HepG2 (cell line): Measurements from ENCODE around the gene ZNF644. TPM values are rescaled to one million over a fixed set of nuclear protein-coding genes. Genes with fewer than 3 reads are reported as not detected.

ENCODE experiments used
- ATAC-seq: fragments of 200-7000 bp; cut with Tn5 transposase; 3 replicates; pipeline ENCODE4 v1.9.1; 2020; ENCODE audit warnings: mild to moderate bottlenecking, moderate library complexity
- BruUV-seq: library from RNA; stranded (reverse); fragments of 400-500 nt; replicated peaks from 2 replicates; lab custom pipeline; 2021; lab: Mats Ljungman, UMichigan
- CTCF ChIA-PET: fragments of 300-600 bp; formaldehyde crosslinking; extraction: SDS; loops from one replicate; lab custom pipeline; 2021; ENCODE audit warnings: low total read pairs, inconsistent platforms, low intra/inter-chr PET ratio; lab: Yijun Ruan, JAX
- POLR2A ChIA-PET: fragments of 350-600 bp; sonication (Branson Sonifier 250); formaldehyde crosslinking; loops from one replicate; lab custom pipeline; 2020; ENCODE audit warnings: antibody characterized with exemption, inconsistent platforms; lab: Yijun Ruan, JAX
- DNase-seq: peaks from one replicate; pipeline ENCODE4 v3.0.0-alpha.2; 2015; ENCODE audit warnings: low spot score
- FAIRE-seq: peaks from 3 replicates; lab custom pipeline; 2011; peaks lifted over from hg19 to GRCh38; lab: Jason Lieb, UNC
- H2AFZ ChIP-seq: one replicate; pipeline ENCODE4 v1.6.1; 2011; ENCODE audit warnings: low read length, inconsistent platforms
- H3K27ac ChIP-seq: fragments of 300-600 bp; 3 replicates; pipeline ENCODE4 v1.8.0; 2011; ENCODE audit warnings: mixed run types, mild to moderate bottlenecking, mixed read lengths, low read length, inconsistent platforms; ENCODE audit not compliant: insufficient read depth; ENCODE audit errors: extremely low read length
- H3K27me3 ChIP-seq, 2 experiments: fragments of 200-600 bp in 1 of 2; 2 replicates in 1 of 2; 3 replicates in 1 of 2; pipeline versions ENCODE4 v1.6.0 to v1.8.0; 2011; ENCODE audit warnings: low read length in 2 of 2, mild to moderate bottlenecking in 2 of 2, moderate library complexity in 2 of 2, inconsistent platforms in 1 of 2; ENCODE audit not compliant: insufficient read depth in 2 of 2, control insufficient read depth in 1 of 2
- H3K36me3 ChIP-seq, 2 experiments: fragments of 200-600 bp in 1 of 2; replicated peaks in 1 of 2; 2 replicates in 1 of 2; 3 replicates in 1 of 2; pipeline versions ENCODE4 v1.5.1 to v1.8.0; 2011; ENCODE audit warnings: low read length in 2 of 2, inconsistent platforms in 1 of 2; ENCODE audit not compliant: insufficient read depth in 2 of 2, control insufficient read depth in 1 of 2
- H3K4me1 ChIP-seq: 2 replicates; pipeline ENCODE4 v1.5.1; 2012; ENCODE audit warnings: low read length, inconsistent platforms; ENCODE audit not compliant: insufficient read depth
- H3K4me2 ChIP-seq: 2 replicates; pipeline ENCODE4 v1.6.0; 2011; ENCODE audit warnings: low read depth, low read length, inconsistent platforms
- H3K4me3 ChIP-seq, 3 experiments: fragments of 200-600 bp in 1 of 3; sonication (generic), shearing (Covaris generic) in 1 of 3; replicated peaks in 1 of 3; 2 replicates each; pipeline ENCODE4 v1.5.1; 2011 to 2016; ENCODE audit warnings: low read length in 3 of 3, inconsistent platforms in 2 of 3, low read depth in 2 of 3, mild to moderate bottlenecking in 2 of 3, control low read depth in 1 of 3, mixed read lengths in 1 of 3; ENCODE audit not compliant: insufficient read depth in 1 of 3
- H3K79me2 ChIP-seq: one replicate; pipeline ENCODE4 v1.6.1; 2011; ENCODE audit warnings: low read length, inconsistent platforms; ENCODE audit not compliant: insufficient read depth
- H3K9ac ChIP-seq: 2 replicates; pipeline ENCODE4 v1.6.0; 2011; ENCODE audit warnings: mild to moderate bottlenecking, low read depth, low read length, inconsistent platforms; ENCODE audit not compliant: insufficient read depth
- H3K9me3 ChIP-seq: 2 replicates; pipeline ENCODE4 v1.5.1; 2012; ENCODE audit warnings: mild to moderate bottlenecking, low read length
- H4K20me1 ChIP-seq: 2 replicates; pipeline ENCODE4 v1.6.0; 2011; ENCODE audit warnings: inconsistent platforms, mild to moderate bottlenecking, low read length, moderate library complexity; ENCODE audit not compliant: insufficient read depth
- BRD4 ChIP-seq: sonication (generic); formaldehyde crosslinking; IDR thresholded peaks from 2 replicates; pipeline ENCODE4 v1.4.0; 2020; ENCODE audit warnings: missing genetic modification reagents
- FOXA3 ChIP-seq: IDR thresholded peaks from 2 replicates; pipeline ENCODE4 v1.6.1; 2016; ENCODE audit warnings: missing genetic modification reagents, missing compliant biosample characterization
- HOXD1 ChIP-seq: sonication (generic); formaldehyde crosslinking; IDR thresholded peaks from 2 replicates; pipeline ENCODE4 v1.5.0; 2020; ENCODE audit warnings: missing genetic modification reagents
- KLF6 ChIP-seq: IDR thresholded peaks from 2 replicates; pipeline ENCODE4 v1.8.0; 2016; ENCODE audit warnings: missing biosample characterization, missing genetic modification reagents
- MXD4 ChIP-seq: IDR thresholded peaks from 2 replicates; pipeline ENCODE4 v1.6.1; 2016; ENCODE audit warnings: mild to moderate bottlenecking, missing biosample characterization, missing genetic modification reagents
- MYC ChIP-seq: sonication (generic); formaldehyde crosslinking; IDR thresholded peaks from 2 replicates; pipeline ENCODE4 v1.9.0; 2021; ENCODE audit warnings: missing genetic modification reagents, borderline replicate concordance
- NFIC ChIP-seq: IDR thresholded peaks from 2 replicates; pipeline ENCODE4 v1.6.1; 2012; ENCODE audit warnings: mild to moderate bottlenecking, low read length, inconsistent platforms
- PHF8 ChIP-seq: sonication (generic); formaldehyde crosslinking; IDR thresholded peaks from 2 replicates; pipeline ENCODE4 v1.5.0; 2020; ENCODE audit warnings: missing genetic modification reagents
- ZNF12 ChIP-seq: sonication (generic); formaldehyde crosslinking; IDR thresholded peaks from 2 replicates; pipeline ENCODE4 v1.5.0; 2020; ENCODE audit warnings: missing genetic modification reagents
- ZNF263 ChIP-seq: sonication (generic); formaldehyde crosslinking; IDR thresholded peaks from 2 replicates; pipeline ENCODE4 v1.4.0; 2020; ENCODE audit warnings: missing genetic modification reagents
- ZNF329 ChIP-seq: sonication (generic); formaldehyde crosslinking; IDR thresholded peaks from 2 replicates; pipeline ENCODE4 v1.9.0; 2021; ENCODE audit warnings: low read depth, mild to moderate bottlenecking, missing genetic modification reagents
- ZNF350 ChIP-seq: sonication (generic); formaldehyde crosslinking; IDR thresholded peaks from 2 replicates; pipeline ENCODE4 v1.4.0; 2020; ENCODE audit warnings: mild to moderate bottlenecking, low read depth, missing genetic modification reagents, borderline replicate concordance
- ZNF570 ChIP-seq: sonication (generic); formaldehyde crosslinking; IDR thresholded peaks from 2 replicates; pipeline ENCODE4 v1.4.0; 2020; ENCODE audit warnings: mild to moderate bottlenecking, missing genetic modification reagents, borderline replicate concordance
- ZNF614 ChIP-seq: IDR thresholded peaks from 2 replicates; pipeline ENCODE4 v1.6.1; 2018; ENCODE audit warnings: missing biosample characterization, missing genetic modification reagents, inconsistent platforms, borderline replicate concordance
- ZNF747 ChIP-seq: sonication (generic); formaldehyde crosslinking; IDR thresholded peaks from 2 replicates; pipeline ENCODE4 v1.8.1; 2023; ENCODE audit warnings: missing genetic modification reagents, mild to moderate bottlenecking, borderline replicate concordance
- ZSCAN25 ChIP-seq: sonication (generic); formaldehyde crosslinking; IDR thresholded peaks from 2 replicates; pipeline ENCODE4 v1.8.0; 2022; ENCODE audit warnings: mild to moderate bottlenecking, missing genetic modification reagents
- WGBS: methylation state at CpG from one replicate; pipeline ENCODE4 v1.1.6; 2017; ENCODE audit warnings: low lambda C conversion rate; 5-methylcytosine and 5-hydroxymethylcytosine counted together
- in situ Hi-C: cut with HindIII; loops from 2 replicates; pipeline ENCODE4 v1.10.0; 2017; ENCODE audit warnings: low pct_unique_long_range_greater_than_20kb; ENCODE audit not compliant: extremely low pct_ligation_motif_present
- intact Hi-C: fragments of 100-400 bp; cut with micrococcal nuclease; formaldehyde crosslinking; loops from one replicate; pipeline ENCODE4 v1.10.0; 2022; ENCODE audit not compliant: unreplicated experiment
- polyA plus RNA-seq, 8 experiments: library from polyadenylated mRNA; depleted of rRNA in 3 of 8; stranded (reverse) in 7 of 8; unstranded in 1 of 8; fragments of >200 nt; fragmentation: Illumina TruSeq in 4 of 8; extraction: Trizol in 4 of 8; gene quantifications; 2 replicates each; pipeline versions ENCODE4 v1.2.1 to v1.2.3, GENCODE V29; 2011 to 2016; ENCODE audit warnings: low read depth in 4 of 8, missing spikeins in 1 of 8, mixed read lengths in 1 of 8; ENCODE audit not compliant: insufficient read depth in 1 of 8
- total RNA-seq, 5 experiments: library from RNA; depleted of rRNA; stranded (reverse); fragments of >200 nt; fragmentation: Illumina TruSeq; extraction: Trizol; gene quantifications; 2 replicates each; pipeline ENCODE4 v1.2.3, GENCODE V29; 2016; ENCODE audit warnings: low read depth in 1 of 5
- TF ChIP-seq, protein P1 (sequence below): IDR thresholded peaks from 2 replicates; pipeline ENCODE4 v1.6.1; 2016
- TF ChIP-seq, protein P2 (sequence below): IDR thresholded peaks from 2 replicates; pipeline ENCODE4 v1.6.1; 2012; ENCODE audit warnings: inconsistent platforms
- TF ChIP-seq, protein P3 (sequence below): sonication (generic); formaldehyde crosslinking; IDR thresholded peaks from 2 replicates; pipeline ENCODE4 v1.4.0; 2020; ENCODE audit warnings: missing genetic modification reagents

ZNF644 gene
- total and polyA plus RNA-seq, 2 of the 13 experiments (the other 11 are each of a cell fraction or from before 2014, with no cell fraction given): 17.7 to 51.7 TPM

DNA sequence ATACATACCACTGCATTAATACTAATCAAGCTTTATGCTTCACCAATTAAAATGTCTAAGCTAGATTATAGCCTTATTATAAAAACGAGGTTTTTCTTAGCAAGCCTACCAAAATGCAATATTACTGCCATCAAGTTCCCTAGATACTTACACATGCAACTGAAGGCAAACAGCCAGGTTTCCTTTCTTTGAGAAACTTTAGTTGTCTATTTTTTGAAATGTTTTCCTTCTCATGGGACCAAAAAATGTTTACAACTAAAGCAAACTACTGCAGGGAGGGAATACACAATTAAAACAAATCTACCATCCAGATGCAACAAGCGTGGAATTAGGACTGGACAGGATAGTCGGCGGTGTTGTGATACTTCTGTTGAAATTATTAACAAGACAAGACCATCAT is 1.3 kb downstream of the ZNF644 start:
- no peaks in the 10 kb centered on the region for H3K9me3 ChIP-seq
- H3K4me2 ChIP-seq: peak overlapping the region; percentile 83
- peaks cover 68% of the 10 kb centered on the region for H3K4me1 ChIP-seq
- POLR2A ChIA-PET: interaction anchor here (2.1 kb wide), 1 partner anchor 11 kb away, joined by 19 read pairs; no protein-coding TSS in a partner anchor
- intact Hi-C loops (no loop called here), in situ Hi-C loops (no loop called here)
- CTCF ChIA-PET: no interaction called here
- H2AFZ ChIP-seq: no peak overlapping the region
- H3K27me3 ChIP-seq: no peaks in the 10 kb centered on the region; a peak in 1 of 5 replicates
- no peak for TF ChIP-seq ZNF350 (CRISPR knock-in tag)
- no peak for TF ChIP-seq BRD4 (CRISPR knock-in tag)
- no peak for TF ChIP-seq KLF6 (CRISPR knock-in tag)
- no peak for TF ChIP-seq NFIC
- TF ChIP-seq, protein P1, sequence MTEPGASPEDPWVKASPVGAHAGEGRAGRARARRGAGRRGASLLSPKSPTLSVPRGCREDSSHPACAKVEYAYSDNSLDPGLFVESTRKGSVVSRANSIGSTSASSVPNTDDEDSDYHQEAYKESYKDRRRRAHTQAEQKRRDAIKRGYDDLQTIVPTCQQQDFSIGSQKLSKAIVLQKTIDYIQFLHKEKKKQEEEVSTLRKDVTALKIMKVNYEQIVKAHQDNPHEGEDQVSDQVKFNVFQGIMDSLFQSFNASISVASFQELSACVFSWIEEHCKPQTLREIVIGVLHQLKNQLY (CRISPR knock-in tag): no peak
- TF ChIP-seq, protein P2, sequence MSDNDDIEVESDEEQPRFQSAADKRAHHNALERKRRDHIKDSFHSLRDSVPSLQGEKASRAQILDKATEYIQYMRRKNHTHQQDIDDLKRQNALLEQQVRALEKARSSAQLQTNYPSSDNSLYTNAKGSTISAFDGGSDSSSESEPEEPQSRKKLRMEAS: no peak
- TF ChIP-seq HOXD1 (CRISPR knock-in tag): no peak
- no peak for TF ChIP-seq PHF8 (CRISPR knock-in tag)
- no peak for TF ChIP-seq ZNF263 (CRISPR knock-in tag)
- TF ChIP-seq, protein P3, sequence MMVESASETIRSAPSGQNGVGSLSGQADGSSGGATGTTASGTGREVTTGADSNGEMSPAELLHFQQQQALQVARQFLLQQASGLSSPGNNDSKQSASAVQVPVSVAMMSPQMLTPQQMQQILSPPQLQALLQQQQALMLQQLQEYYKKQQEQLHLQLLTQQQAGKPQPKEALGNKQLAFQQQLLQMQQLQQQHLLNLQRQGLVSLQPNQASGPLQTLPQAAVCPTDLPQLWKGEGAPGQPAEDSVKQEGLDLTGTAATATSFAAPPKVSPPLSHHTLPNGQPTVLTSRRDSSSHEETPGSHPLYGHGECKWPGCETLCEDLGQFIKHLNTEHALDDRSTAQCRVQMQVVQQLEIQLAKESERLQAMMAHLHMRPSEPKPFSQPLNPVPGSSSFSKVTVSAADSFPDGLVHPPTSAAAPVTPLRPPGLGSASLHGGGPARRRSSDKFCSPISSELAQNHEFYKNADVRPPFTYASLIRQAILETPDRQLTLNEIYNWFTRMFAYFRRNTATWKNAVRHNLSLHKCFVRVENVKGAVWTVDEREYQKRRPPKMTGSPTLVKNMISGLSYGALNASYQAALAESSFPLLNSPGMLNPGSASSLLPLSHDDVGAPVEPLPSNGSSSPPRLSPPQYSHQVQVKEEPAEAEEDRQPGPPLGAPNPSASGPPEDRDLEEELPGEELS (CRISPR knock-in tag): no peak
- TF ChIP-seq ZNF12 (CRISPR knock-in tag): no peak
- no peak for TF ChIP-seq ZSCAN25 (CRISPR knock-in tag)
- TF ChIP-seq ZNF329 (CRISPR knock-in tag): no peak
- no peak for TF ChIP-seq MXD4 (CRISPR knock-in tag)
- TF ChIP-seq ZNF747 (CRISPR knock-in tag): no peak
- no peak for TF ChIP-seq ZNF614 (CRISPR knock-in tag)
- TF ChIP-seq ZNF570 (CRISPR knock-in tag): no peak
- TF ChIP-seq FOXA3 (CRISPR knock-in tag): no peak
- no peak for TF ChIP-seq MYC (CRISPR knock-in tag)
- no peak for ATAC-seq
- H3K79me2 ChIP-seq: peaks cover 57% of the 10 kb centered on the region
- no peaks in the 10 kb centered on the region; a peak in 1 of 5 replicates for H3K36me3 ChIP-seq
- BruUV-seq: TSS peak; percentile 60
- no peak for FAIRE-seq
- peak overlapping the region; percentile 77 to 95 (median 92) for H3K4me3 ChIP-seq
- 5% methylated on average over 4 of the region's 4 CpGs for WGBS
- no peak for DNase-seq
- peak overlapping the region; percentile 99 for H3K9ac ChIP-seq
- H4K20me1 ChIP-seq: peaks cover 12% of the 10 kb centered on the region
- peak overlapping the region; percentile 100 for H3K27ac ChIP-seq
